GM21825 (cell line): ENCODE data around the gene ZNF580.

Source experiments
- ATAC-seq: cut with Tn5 transposase; IDR thresholded peaks from one replicate; pipeline ENCODE4 v1.9.1; 2021; ENCODE audit warnings: mild to moderate bottlenecking, moderate library complexity; ENCODE audit not compliant: unreplicated experiment

Gene ZNF580

DNA sequence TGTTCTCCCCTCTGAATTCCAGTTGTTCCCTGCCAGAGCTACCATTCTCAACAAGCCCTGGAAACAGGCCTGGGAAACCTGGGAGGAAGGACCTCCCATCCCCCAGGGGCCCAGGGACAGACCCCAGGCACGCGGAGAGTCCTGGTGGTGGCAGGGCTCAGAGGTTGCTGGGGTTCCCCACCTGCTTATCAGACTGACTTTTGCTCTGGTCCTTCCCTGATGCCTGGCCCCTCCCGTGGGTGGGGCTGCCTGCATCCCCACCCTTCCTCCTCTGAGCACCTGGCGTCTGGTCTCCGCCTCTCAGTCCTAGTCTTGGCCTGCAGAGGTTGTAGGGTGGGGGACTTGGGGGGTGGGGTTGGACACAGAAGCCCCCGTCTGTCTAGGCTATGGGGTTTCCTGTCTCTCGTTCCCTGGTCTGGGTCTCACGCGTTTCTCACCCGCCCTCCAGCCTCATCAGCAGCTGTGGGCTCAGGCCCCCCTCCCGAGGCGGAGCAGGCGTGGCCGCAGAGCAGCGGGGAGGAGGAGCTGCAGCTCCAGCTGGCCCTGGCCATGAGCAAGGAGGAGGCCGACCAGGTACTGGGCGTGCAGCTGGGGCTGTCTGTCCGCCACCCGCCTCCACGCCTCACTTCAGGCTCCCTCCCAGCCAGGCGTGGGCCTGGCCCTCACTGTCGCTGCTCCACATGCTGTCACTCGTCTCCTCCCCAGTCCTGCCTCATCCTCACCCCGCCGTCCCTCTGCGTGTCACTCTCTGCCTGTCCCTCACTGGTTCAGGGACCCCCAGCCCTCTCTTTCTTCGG is 47.8 kb downstream of the ZNF580 start:
- ATAC-seq = no peak

GRCh38 chr19:55689411-55690108 is 48.8 kb downstream of the ZNF580 start:
- ATAC-seq = no peak

- ATAC-seq = no peak
Measured at GRCh38 chr19:55690109-55690768, 49.4 kb downstream of the ZNF580 start.

- no peak for ATAC-seq
Measured at GRCh38 chr19:55690769-55691545, 50.2 kb downstream of the ZNF580 start.

- no peak for ATAC-seq
Measured at GRCh38 chr19:55691561-55692481, 51.0 kb downstream of the ZNF580 start.

DNA sequence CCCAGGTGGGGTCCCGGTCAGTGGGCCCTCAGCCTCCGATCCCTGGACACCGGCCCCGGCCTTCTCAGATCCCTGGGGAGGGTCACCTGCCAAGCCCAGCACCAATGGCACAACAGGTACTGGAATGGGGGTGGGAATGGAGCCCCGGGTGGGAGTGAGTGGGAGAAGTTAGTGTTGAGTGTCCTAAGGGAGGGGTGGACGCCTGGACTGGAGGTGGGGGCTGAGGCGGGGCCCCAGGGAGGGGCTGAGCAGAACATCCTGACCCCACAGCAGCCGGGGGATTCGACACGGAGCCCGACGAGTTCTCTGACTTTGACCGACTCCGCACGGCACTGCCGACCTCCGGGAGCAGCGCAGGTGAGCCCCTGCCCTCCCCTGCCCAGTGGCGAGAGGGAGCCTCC is 51.9 kb downstream of the ZNF580 start:
- ATAC-seq = no peak
